ENCODE results near the gene DPH3. TPM values are rescaled to one million over a fixed set of nuclear protein-coding genes. Genes with fewer than 3 reads are reported as not detected.
A peak's percentile ranks its signal among the peaks of the same experiment; 100 is the strongest.

Gene DPH3
- total and polyA plus RNA-seq, 7 donors, result 23.5 to 108 (median 51.4) TPM

GRCh38 chr3:16300881-16301359 is 36.2 kb upstream of the DPH3 start:
- Histone ChIP-seq H3K27me3 (ENCODE audit: insufficient read depth in 3 of 3, low read length in 2 of 3) (no peaks in the 10 kb centered on the region), H3K4me3 (no peak overlapping the region), H3K9me3 (no peaks in the 10 kb centered on the region), H3K27ac (peak overlapping the region; percentile 17), H3K4me1 (peaks cover 10% of the 10 kb centered on the region), H3K36me3 (ENCODE audit: insufficient read depth in 1 of 2, low read depth in 1 of 2) (peaks cover 8 to 41% of the 10 kb centered on the region in 2 donors)
- intact Hi-C loops (cut with DNase I), result no loop called here
- DNase-seq (no peak), ATAC-seq (peak in 2 of 4 donors; percentile 27)
- WGBS, 3 donors, result 92 to 95% (median 93%) methylated on average over 2 of the region's 2 CpGs
- TF ChIP-seq, protein P1, sequence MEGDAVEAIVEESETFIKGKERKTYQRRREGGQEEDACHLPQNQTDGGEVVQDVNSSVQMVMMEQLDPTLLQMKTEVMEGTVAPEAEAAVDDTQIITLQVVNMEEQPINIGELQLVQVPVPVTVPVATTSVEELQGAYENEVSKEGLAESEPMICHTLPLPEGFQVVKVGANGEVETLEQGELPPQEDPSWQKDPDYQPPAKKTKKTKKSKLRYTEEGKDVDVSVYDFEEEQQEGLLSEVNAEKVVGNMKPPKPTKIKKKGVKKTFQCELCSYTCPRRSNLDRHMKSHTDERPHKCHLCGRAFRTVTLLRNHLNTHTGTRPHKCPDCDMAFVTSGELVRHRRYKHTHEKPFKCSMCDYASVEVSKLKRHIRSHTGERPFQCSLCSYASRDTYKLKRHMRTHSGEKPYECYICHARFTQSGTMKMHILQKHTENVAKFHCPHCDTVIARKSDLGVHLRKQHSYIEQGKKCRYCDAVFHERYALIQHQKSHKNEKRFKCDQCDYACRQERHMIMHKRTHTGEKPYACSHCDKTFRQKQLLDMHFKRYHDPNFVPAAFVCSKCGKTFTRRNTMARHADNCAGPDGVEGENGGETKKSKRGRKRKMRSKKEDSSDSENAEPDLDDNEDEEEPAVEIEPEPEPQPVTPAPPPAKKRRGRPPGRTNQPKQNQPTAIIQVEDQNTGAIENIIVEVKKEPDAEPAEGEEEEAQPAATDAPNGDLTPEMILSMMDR (IDR thresholded peaks at IDR 0.05), result no peak

- Histone ChIP-seq H3K36me3 (ENCODE audit: insufficient read depth in 1 of 2, low read depth in 1 of 2) (peaks cover 8 to 47% of the 10 kb centered on the region in 2 donors), H3K4me3 (no peak overlapping the region), H3K9me3 (no peaks in the 10 kb centered on the region), H3K27me3 (ENCODE audit: insufficient read depth in 3 of 3, low read length in 2 of 3) (no peaks in the 10 kb centered on the region), H3K27ac (no peak overlapping the region), H3K4me1 (peaks cover 10% of the 10 kb centered on the region)
- no peak for DNase-seq
- ATAC-seq, result peak in 1 of 4 donors; percentile 51
- 61 to 84% (median 71%) methylated on average over 2 of the region's 2 CpGs for WGBS, 3 donors
- intact Hi-C loops (cut with DNase I), result no loop called here
- TF ChIP-seq, protein P1 (IDR thresholded peaks at IDR 0.05), result no peak
These were observed 35.6 kb upstream of the DPH3 start for GRCh38 chr3:16300307-16300706.

DNA sequence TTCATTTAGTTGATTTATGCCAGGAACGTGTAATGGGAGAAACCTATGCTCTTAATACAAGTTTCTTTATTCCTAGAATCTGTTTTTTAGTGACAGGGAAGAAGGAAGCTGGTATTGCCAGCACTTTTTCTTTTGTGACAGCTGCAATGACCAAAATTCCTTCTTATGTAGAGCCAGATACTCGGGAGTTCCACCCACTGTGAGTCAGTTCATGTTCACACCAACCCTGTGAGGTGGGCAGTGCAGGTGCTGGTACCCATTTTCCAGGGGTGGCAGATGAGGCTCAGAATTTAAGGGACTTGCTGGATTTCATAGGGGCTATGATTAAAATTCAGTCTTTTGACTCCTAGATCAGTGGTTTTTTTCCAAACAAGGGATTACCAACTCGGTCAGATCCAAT is 35.0 kb upstream of the DPH3 start:
- H3K27ac ChIP-seq, result no peak overlapping the region
- no peak overlapping the region for H3K4me3 ChIP-seq
- intact Hi-C loops (cut with DNase I), result no loop called here
- WGBS, 3 donors, result 54 to 79% (median 67%) methylated on average over 3 of the region's 3 CpGs
- TF ChIP-seq, protein P1 (IDR thresholded peaks at IDR 0.05), result no peak
- ATAC-seq, result no peak
- no peaks in the 10 kb centered on the region for H3K27me3 ChIP-seq (ENCODE audit: insufficient read depth in 3 of 3, low read length in 2 of 3)
- no peak for DNase-seq
- no peaks in the 10 kb centered on the region for H3K9me3 ChIP-seq
- peaks cover 8 to 50% of the 10 kb centered on the region in 2 donors for H3K36me3 ChIP-seq (ENCODE audit: insufficient read depth in 1 of 2, low read depth in 1 of 2)
- peaks cover 10% of the 10 kb centered on the region for H3K4me1 ChIP-seq

GRCh38 chr3:16298891-16299290 is 34.1 kb upstream of the DPH3 start:
- H3K4me3 ChIP-seq, result no peak overlapping the region
- peaks cover 10% of the 10 kb centered on the region for H3K4me1 ChIP-seq
- no peak overlapping the region for H3K27ac ChIP-seq
- H3K36me3 ChIP-seq (ENCODE audit: insufficient read depth in 1 of 2, low read depth in 1 of 2), result peaks cover 5 to 45% of the 10 kb centered on the region in 2 donors
- no peak for DNase-seq
- WGBS, 3 donors, result 63 to 80% (median 75%) methylated on average over 6 of the region's 6 CpGs
- TF ChIP-seq, protein P1 (IDR thresholded peaks at IDR 0.05), result no peak
- no peaks in the 10 kb centered on the region for H3K9me3 ChIP-seq
- H3K27me3 ChIP-seq (ENCODE audit: insufficient read depth in 3 of 3, low read length in 2 of 3), result no peaks in the 10 kb centered on the region
- ATAC-seq, result no peak
- intact Hi-C loops (cut with DNase I), result no loop called here

All from psoas muscle (tissue), 8 donors.